ENCODE measurements around the gene CLSTN2.

CLSTN2 gene

DNA sequence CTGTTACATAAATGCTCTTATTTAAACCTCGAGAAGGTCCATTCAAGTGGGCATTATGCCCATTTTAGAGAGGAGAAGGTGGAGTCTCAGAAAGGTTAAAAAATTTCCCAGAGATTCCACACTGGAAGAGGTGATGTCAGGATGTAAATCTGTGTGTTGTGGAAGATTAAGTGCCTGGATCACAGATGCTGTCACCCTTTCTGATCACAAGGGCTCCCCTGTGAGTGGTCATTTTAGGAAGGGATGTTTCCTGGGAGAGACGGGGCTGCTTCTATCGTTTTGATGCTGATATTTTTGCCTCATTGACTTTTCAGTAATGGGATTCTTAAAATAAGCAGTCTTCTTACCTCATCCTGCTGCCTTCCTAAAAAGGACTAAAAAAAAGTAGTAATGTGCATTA lies 132.5 kb downstream of the CLSTN2 start (continued):
- TF ChIP-seq REST (tag by site-specific recombination; IDR thresholded peaks at IDR 0.05) (no peak), ZNF701 (tag by site-specific recombination; IDR thresholded peaks at IDR 0.05) (no peak), ZNF837 (tag by site-specific recombination; IDR thresholded peaks at IDR 0.05) (no peak), ZNF692 (tag by site-specific recombination; IDR thresholded peaks at IDR 0.05) (no peak), ZNF19 (tag by site-specific recombination; IDR thresholded peaks at IDR 0.05; ENCODE audit: low read depth) (no peak), ZNF660 (tag by site-specific recombination; IDR thresholded peaks at IDR 0.05) (no peak), ZIC2 (tag by site-specific recombination; IDR thresholded peaks at IDR 0.05) (no peak), ZNF146 (tag by site-specific recombination; IDR thresholded peaks at IDR 0.05) (no peak), KLF8 (tag by site-specific recombination; IDR thresholded peaks at IDR 0.05) (no peak), SP2 (tag by site-specific recombination; IDR thresholded peaks at IDR 0.05) (no peak), ZBTB10 (tag by site-specific recombination; IDR thresholded peaks at IDR 0.05) (no peak)

- TF ChIP-seq ZNF623 (tag by site-specific recombination; IDR thresholded peaks at IDR 0.05) (no peak), ZNF132 (tag by site-specific recombination; IDR thresholded peaks at IDR 0.05; ENCODE audit: borderline replicate concordance) (no peak), ZSCAN30 (tag by site-specific recombination; IDR thresholded peaks at IDR 0.05) (no peak), ZNF155 (tag by site-specific recombination; IDR thresholded peaks at IDR 0.05) (no peak), PRDM1 (tag by site-specific recombination; IDR thresholded peaks at IDR 0.05) (no peak), ZNF19 (tag by site-specific recombination; IDR thresholded peaks at IDR 0.05; ENCODE audit: low read depth) (no peak), ZNF549 (tag by site-specific recombination; IDR thresholded peaks at IDR 0.05) (no peak), SCRT2 (tag by site-specific recombination; IDR thresholded peaks at IDR 0.05) (no peak), PRDM2 (tag by site-specific recombination; IDR thresholded peaks at IDR 0.05; ENCODE audit: borderline replicate concordance) (no peak)
- TF ChIP-seq, protein P1, sequence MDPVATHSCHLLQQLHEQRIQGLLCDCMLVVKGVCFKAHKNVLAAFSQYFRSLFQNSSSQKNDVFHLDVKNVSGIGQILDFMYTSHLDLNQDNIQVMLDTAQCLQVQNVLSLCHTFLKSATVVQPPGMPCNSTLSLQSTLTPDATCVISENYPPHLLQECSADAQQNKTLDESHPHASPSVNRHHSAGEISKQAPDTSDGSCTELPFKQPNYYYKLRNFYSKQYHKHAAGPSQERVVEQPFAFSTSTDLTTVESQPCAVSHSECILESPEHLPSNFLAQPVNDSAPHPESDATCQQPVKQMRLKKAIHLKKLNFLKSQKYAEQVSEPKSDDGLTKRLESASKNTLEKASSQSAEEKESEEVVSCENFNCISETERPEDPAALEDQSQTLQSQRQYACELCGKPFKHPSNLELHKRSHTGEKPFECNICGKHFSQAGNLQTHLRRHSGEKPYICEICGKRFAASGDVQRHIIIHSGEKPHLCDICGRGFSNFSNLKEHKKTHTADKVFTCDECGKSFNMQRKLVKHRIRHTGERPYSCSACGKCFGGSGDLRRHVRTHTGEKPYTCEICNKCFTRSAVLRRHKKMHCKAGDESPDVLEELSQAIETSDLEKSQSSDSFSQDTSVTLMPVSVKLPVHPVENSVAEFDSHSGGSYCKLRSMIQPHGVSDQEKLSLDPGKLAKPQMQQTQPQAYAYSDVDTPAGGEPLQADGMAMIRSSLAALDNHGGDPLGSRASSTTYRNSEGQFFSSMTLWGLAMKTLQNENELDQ (tag by site-specific recombination; IDR thresholded peaks at IDR 0.05; ENCODE audit: low read depth): no peak
- ChIA-PET CTCF (interaction anchor here (1.2 kb wide), 1 partner anchor 151 kb away, joined by 3 read pairs; no protein-coding TSS in a partner anchor), POLR2A (no interaction called here)
- H3K4me1 ChIP-seq (ENCODE audit: control insufficient read depth, insufficient read depth, low read length): no peaks in the 10 kb centered on the region
- H3K27ac ChIP-seq (ENCODE audit: extremely low read depth, low read depth, low read length): no peak overlapping the region
- no peaks in the 10 kb centered on the region for H3K36me3 ChIP-seq (ENCODE audit: control insufficient read depth in 2 of 2, insufficient read depth in 1 of 2, low read length in 2 of 2)
- no peaks in the 10 kb centered on the region for H3K9me3 ChIP-seq (ENCODE audit: control insufficient read depth, insufficient read depth, low read depth, low read length)
- no peak overlapping the region for H3K4me3 ChIP-seq (ENCODE audit: low read depth, low read length)
Observed at GRCh38 chr3:140068494-140069017, 133.6 kb downstream of the CLSTN2 start.

Data from HEK293 (cell line).